ENCODE results near the gene LCMT1.

The LCMT1 gene

GRCh38 chr16:25148568-25149215, 37.1 kb downstream of the LCMT1 start:
- DNase-seq (no peak), ATAC-seq (ENCODE audit: insufficient read depth, low read depth) (no peak)
- H3K9me3 ChIP-seq (ENCODE audit: insufficient read depth, low read length, severe bottlenecking), result no peaks in the 10 kb centered on the region
- no peaks in the 10 kb centered on the region for H3K27me3 ChIP-seq (ENCODE audit: insufficient read depth, low read length, poor library complexity)
- H3K4me1 ChIP-seq (ENCODE audit: insufficient read depth, low read length), result no peaks in the 10 kb centered on the region
- H3K4me2 ChIP-seq (ENCODE audit: insufficient read depth, low read length), result no peak overlapping the region
- peaks cover 29% of the 10 kb centered on the region; the same call in 1 of the 2 replicates for H3K36me3 ChIP-seq (ENCODE audit: insufficient read depth, low read length)
- H3K79me2 ChIP-seq (ENCODE audit: insufficient read depth, low read length), result no peaks in the 10 kb centered on the region
- no peak overlapping the region for H2AFZ ChIP-seq (ENCODE audit: low read depth, low read length)
- no peak overlapping the region for H3K9ac ChIP-seq (ENCODE audit: low read depth, low read length)
- no peak overlapping the region for H3K4me3 ChIP-seq (ENCODE audit: low read depth in 1 of 2, low read length in 2 of 2)
- no peak for TF ChIP-seq EZH2 (IDR thresholded peaks at IDR 0.05; ENCODE audit: borderline replicate concordance, low read depth, low read length, severe bottlenecking)
- TF ChIP-seq CTCF (IDR thresholded peaks at IDR 0.05; ENCODE audit: borderline replicate concordance, extremely low read depth, low read length, poor library complexity, severe bottlenecking), result no peak
- H3K27ac ChIP-seq (ENCODE audit: low read length), result no peak overlapping the region
- no peaks in the 10 kb centered on the region for H4K20me1 ChIP-seq (ENCODE audit: insufficient read depth, low read length)

GRCh38 chr16:25151996-25152395, 40.5 kb downstream of the LCMT1 start:
- H3K4me3 ChIP-seq (ENCODE audit: low read depth in 1 of 2, low read length in 2 of 2), result no peak overlapping the region
- H3K9ac ChIP-seq (ENCODE audit: low read depth, low read length), result no peak overlapping the region
- H3K9me3 ChIP-seq (ENCODE audit: insufficient read depth, low read length, severe bottlenecking), result no peaks in the 10 kb centered on the region
- ATAC-seq (ENCODE audit: insufficient read depth, low read depth), result no peak
- H3K36me3 ChIP-seq (ENCODE audit: insufficient read depth, low read length), result peaks cover 35% of the 10 kb centered on the region; the same call in 1 of the 2 replicates
- H3K4me2 ChIP-seq (ENCODE audit: insufficient read depth, low read length), result no peak overlapping the region
- no peak overlapping the region for H3K27ac ChIP-seq (ENCODE audit: low read length)
- H2AFZ ChIP-seq (ENCODE audit: low read depth, low read length), result no peak overlapping the region
- H3K4me1 ChIP-seq (ENCODE audit: insufficient read depth, low read length), result no peaks in the 10 kb centered on the region
- TF ChIP-seq CTCF (IDR thresholded peaks at IDR 0.05; ENCODE audit: borderline replicate concordance, extremely low read depth, low read length, poor library complexity, severe bottlenecking), result no peak
- TF ChIP-seq EZH2 (IDR thresholded peaks at IDR 0.05; ENCODE audit: borderline replicate concordance, low read depth, low read length, severe bottlenecking), result no peak
- DNase-seq, result no peak
- no peaks in the 10 kb centered on the region for H3K79me2 ChIP-seq (ENCODE audit: insufficient read depth, low read length)
- no peaks in the 10 kb centered on the region for H3K27me3 ChIP-seq (ENCODE audit: insufficient read depth, low read length, poor library complexity)
- H4K20me1 ChIP-seq (ENCODE audit: insufficient read depth, low read length), result no peaks in the 10 kb centered on the region

- Histone ChIP-seq H3K9ac (ENCODE audit: low read depth, low read length) (no peak overlapping the region), H3K36me3 (ENCODE audit: insufficient read depth, low read length) (peaks cover 46% of the 10 kb centered on the region; the same call in 1 of the 2 replicates)
- peak; percentile 63 for ATAC-seq (ENCODE audit: insufficient read depth, low read depth)
Observed at GRCh38 chr16:25155553-25156460, 44.3 kb downstream of the LCMT1 start.

More at GRCh38 chr16:25155553-25156460, 44.3 kb downstream of the LCMT1 start:
- H2AFZ ChIP-seq (ENCODE audit: low read depth, low read length), result no peak overlapping the region
- H3K27ac ChIP-seq (ENCODE audit: low read length), result 0 out of 2 replicates have a peak overlapping the region, but pooled peaks have one; percentile 27
- no peaks in the 10 kb centered on the region for H3K4me1 ChIP-seq (ENCODE audit: insufficient read depth, low read length)
- TF ChIP-seq EZH2 (IDR thresholded peaks at IDR 0.05; ENCODE audit: borderline replicate concordance, low read depth, low read length, severe bottlenecking) (no peak), CTCF (IDR thresholded peaks at IDR 0.05; ENCODE audit: borderline replicate concordance, extremely low read depth, low read length, poor library complexity, severe bottlenecking) (no peak)
- no peaks in the 10 kb centered on the region for H4K20me1 ChIP-seq (ENCODE audit: insufficient read depth, low read length)
- H3K79me2 ChIP-seq (ENCODE audit: insufficient read depth, low read length), result no peaks in the 10 kb centered on the region
- H3K27me3 ChIP-seq (ENCODE audit: insufficient read depth, low read length, poor library complexity), result no peaks in the 10 kb centered on the region
- no peak overlapping the region for H3K4me2 ChIP-seq (ENCODE audit: insufficient read depth, low read length)
- H3K9me3 ChIP-seq (ENCODE audit: insufficient read depth, low read length, severe bottlenecking), result no peaks in the 10 kb centered on the region
- peak; percentile 8 for DNase-seq
- no peak overlapping the region for H3K4me3 ChIP-seq (ENCODE audit: low read depth in 1 of 2, low read length in 2 of 2)
